Ectodermal cell (in vitro differentiated cells): Measurements from ENCODE around the gene LNPK.

Experiments
- H3K27ac ChIP-seq: 2 replicates; pipeline ENCODE4 v1.7.0; 2013; ENCODE audit warnings: mild to moderate bottlenecking, low read depth, low read length; ENCODE audit not compliant: insufficient read depth, poor library complexity, severe bottlenecking
- H3K27me3 ChIP-seq: 2 replicates; pipeline ENCODE4 v1.7.0; 2013; ENCODE audit warnings: mild to moderate bottlenecking, low read length; ENCODE audit not compliant: insufficient read depth, control insufficient read depth, poor library complexity, severe bottlenecking
- H3K36me3 ChIP-seq: one replicate; pipeline ENCODE4 v1.7.0; 2013; ENCODE audit warnings: low read length; ENCODE audit not compliant: control insufficient read depth, insufficient read depth
- H3K4me1 ChIP-seq: one replicate; pipeline ENCODE4 v1.7.0; 2013; ENCODE audit warnings: low read length; ENCODE audit not compliant: control insufficient read depth, insufficient read depth
- H3K4me3 ChIP-seq: 2 replicates; pipeline ENCODE4 v1.7.0; 2013; ENCODE audit warnings: low read depth, low read length, control low read depth; ENCODE audit not compliant: insufficient read depth
- H3K9me3 ChIP-seq: 2 replicates; pipeline ENCODE4 v1.7.0; 2013; ENCODE audit warnings: mild to moderate bottlenecking, low read length, moderate library complexity; ENCODE audit not compliant: control insufficient read depth
- WGBS, 2 experiments: methylation state at CpG; one replicate each; pipeline ENCODE4 v1.1.7; 2013; ENCODE audit warnings: missing lambda C conversion rate in 2 of 2; 5-methylcytosine and 5-hydroxymethylcytosine counted together

Gene LNPK

DNA sequence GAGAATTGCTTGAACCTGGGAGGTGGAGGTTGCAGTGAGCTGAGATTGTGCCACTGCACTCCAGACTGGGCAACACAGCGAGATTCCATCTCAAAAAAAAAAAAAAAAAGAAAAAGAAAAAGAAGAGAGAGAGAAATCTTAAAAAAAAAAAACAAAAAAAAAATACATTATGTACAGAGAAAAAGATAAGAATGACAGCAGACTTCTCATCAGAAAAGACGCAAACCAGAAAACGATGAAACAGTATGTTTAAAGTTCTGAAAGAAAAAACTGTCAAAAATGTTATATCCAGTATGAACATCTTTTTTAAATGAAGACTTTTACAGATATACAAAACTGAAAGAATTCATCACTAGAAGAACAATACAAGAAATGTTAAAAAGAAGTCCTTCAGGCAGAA is 60.4 kb downstream of the LNPK start:
- H3K4me3 ChIP-seq = no peak overlapping the region
- H3K36me3 ChIP-seq = no peaks in the 10 kb centered on the region
- no peaks in the 10 kb centered on the region for H3K9me3 ChIP-seq
- H3K27me3 ChIP-seq = no peaks in the 10 kb centered on the region
- 85% methylated on average over 2 of the region's 3 CpGs; no CpG with 5 or more reads in 1 of the 2 experiments for WGBS, 2 experiments
- H3K4me1 ChIP-seq = no peaks in the 10 kb centered on the region
- H3K27ac ChIP-seq = no peak overlapping the region

DNA sequence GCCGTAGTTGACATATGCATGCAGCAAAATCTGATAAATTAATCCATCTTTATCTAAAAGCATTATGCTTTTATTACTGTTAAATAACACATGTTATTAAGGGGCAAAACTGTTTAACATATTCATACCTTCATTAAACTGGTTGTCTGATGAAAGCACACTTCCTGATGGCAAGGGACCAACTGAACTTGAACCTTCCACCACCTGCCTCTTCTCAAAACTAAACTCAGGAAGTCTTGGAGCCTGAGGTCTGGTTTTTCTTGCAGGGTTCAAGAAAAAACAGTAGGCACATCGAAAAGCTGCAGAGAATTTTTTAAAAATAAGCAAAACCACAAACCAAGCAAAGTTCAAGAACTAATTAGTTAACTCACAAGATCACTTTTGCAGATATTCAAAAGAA is 64.9 kb downstream of the LNPK start:
- H3K9me3 ChIP-seq = no peaks in the 10 kb centered on the region
- no peaks in the 10 kb centered on the region for H3K27me3 ChIP-seq
- H3K36me3 ChIP-seq = peaks cover 4% of the 10 kb centered on the region
- H3K27ac ChIP-seq = no peak overlapping the region
- 92 to 94% methylated on average over 2 of the region's 2 CpGs for WGBS, 2 experiments
- no peak overlapping the region for H3K4me3 ChIP-seq
- no peaks in the 10 kb centered on the region for H3K4me1 ChIP-seq

DNA sequence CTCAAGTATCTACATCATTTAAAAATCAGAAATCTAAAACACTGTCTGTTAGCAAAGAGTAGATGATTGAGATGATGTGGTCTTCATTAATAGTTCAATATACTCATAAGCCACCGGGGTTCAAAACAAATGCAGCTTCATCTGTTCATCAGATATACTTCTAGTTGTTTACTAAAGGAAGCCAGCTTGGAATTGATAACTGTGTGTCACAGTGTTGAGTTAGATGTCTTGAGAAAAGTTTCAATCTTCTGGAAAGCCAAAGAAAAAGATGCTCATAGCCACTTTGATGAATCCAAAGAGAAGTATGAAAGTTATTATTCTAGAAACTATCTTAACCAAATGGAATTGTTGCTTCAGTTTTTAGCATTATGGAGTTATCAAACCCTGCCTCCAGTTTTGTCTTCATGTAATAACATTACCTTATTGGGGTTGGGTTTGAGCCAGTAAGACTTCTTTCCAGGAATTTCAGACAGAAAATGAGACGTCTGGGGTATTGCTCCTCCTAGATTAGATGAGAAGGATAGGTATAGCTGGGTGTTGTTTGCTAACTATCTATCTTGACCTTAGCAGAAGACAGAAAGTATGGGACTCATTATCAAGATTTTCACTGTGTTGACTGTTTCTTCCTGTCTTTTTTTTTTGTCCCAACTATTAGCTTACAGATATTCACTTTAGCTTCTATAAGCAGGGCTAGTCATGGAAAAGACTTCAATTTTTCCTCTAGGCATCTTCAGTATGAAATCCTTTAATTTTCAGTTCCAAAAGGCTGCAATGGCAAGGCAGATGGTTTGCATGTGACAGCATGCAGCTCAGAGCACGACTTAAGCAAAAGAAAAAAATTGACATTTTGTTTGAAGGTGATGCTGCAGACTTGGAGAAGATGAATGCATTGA is 66.5 kb downstream of the LNPK start:
- Histone ChIP-seq H3K27ac (no peak overlapping the region), H3K36me3 (peaks cover 4% of the 10 kb centered on the region), H3K27me3 (no peaks in the 10 kb centered on the region), H3K9me3 (no peaks in the 10 kb centered on the region), H3K4me1 (no peaks in the 10 kb centered on the region), H3K4me3 (no peak overlapping the region)
- WGBS, 2 experiments = 98 to 100% methylated on average over 2 to 3 of the region's 3 CpGs

DNA sequence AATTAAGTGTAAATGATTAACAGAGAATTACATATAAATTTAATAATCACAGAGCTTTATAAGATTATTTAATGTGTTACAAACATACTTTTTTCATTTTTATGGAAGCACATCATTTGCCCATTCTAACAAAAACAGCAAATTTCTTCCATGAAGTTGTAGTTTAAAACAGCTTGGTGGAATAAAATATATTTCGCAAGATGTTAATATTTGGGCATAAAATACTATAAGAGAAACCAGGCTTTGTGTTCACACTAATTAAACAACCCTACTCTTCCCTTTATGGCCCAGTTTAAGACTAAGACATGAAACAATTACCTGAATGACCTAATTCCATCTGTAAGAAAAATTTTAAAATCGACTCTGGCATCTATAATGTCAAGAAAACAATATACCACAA is 69.4 kb downstream of the LNPK start:
- H3K27ac ChIP-seq = no peak overlapping the region
- H3K4me3 ChIP-seq = no peak overlapping the region
- H3K27me3 ChIP-seq = no peaks in the 10 kb centered on the region
- H3K36me3 ChIP-seq = peaks cover 4% of the 10 kb centered on the region
- no peaks in the 10 kb centered on the region for H3K9me3 ChIP-seq
- WGBS, 2 experiments = 100% methylated on average over 1 of the region's 2 CpGs
- H3K4me1 ChIP-seq = no peaks in the 10 kb centered on the region

DNA sequence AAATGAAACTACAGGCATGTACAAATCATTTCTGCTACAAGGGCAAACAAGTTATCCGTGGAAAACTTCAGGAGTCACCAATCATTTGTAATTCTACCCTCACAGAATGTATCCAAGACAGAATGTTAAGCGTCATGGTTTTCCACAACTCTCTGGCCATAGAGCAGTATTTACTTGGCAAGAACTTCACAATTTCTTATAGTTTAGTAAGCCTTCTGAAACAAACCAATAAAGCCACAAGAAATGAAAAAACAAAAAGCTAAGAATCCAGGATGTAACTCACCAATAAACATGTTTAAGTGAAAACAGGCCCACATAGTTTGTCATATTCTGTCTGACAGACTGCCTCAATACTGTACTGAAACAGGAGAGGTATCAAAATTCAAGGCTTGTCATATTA is 70.3 kb downstream of the LNPK start:
- Histone ChIP-seq H3K27ac (no peak overlapping the region), H3K4me3 (no peak overlapping the region), H3K9me3 (no peaks in the 10 kb centered on the region), H3K36me3 (peaks cover 4% of the 10 kb centered on the region), H3K27me3 (no peaks in the 10 kb centered on the region), H3K4me1 (no peaks in the 10 kb centered on the region)
- WGBS, 2 experiments = 91 to 93% methylated on average over 2 of the region's 2 CpGs

DNA sequence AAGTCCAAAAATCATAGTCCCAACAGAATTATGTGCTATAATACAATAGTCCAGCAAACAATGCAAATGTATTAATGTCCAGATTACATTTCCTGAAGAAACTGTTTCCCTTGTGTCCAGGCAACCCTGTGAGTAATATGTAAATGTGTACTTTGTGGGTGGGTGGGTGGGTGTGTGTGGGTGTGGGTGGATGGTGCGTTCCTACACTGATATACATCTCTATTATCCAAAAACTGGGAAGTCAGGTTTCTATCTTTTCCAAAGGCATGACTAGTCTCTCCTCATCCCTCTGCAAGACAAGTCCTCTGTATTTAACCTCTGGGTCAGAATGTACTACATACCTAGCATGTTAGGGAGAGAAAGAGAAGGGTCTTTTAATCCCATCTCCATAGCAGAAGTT is 71.6 kb downstream of the LNPK start:
- WGBS, 2 experiments = no CpG with 5 or more reads among the region's 1 CpG
- Histone ChIP-seq H3K36me3 (peaks cover 4% of the 10 kb centered on the region), H3K27ac (no peak overlapping the region), H3K4me3 (no peak overlapping the region), H3K4me1 (no peaks in the 10 kb centered on the region), H3K9me3 (no peaks in the 10 kb centered on the region), H3K27me3 (no peaks in the 10 kb centered on the region)

DNA sequence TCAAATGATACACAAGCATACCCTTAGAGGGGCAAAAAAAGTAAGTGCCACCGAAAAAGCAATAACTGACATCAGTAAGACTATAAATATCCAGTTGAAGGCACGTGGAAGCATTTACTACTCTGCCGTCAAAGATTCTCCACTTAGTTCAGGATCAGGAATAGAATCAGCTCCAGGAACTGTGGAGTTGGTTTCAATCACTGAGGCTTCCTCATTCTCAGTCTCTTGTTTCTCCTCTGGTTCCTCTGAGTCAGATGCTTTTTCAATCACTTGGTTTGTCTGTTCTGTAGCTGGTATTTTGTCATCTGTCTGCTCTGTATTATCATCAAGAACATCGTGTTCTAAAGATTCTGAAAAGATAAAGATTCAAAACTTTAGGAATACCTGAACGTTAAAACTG is 72.2 kb downstream of the LNPK start:
- H3K4me1 ChIP-seq = no peaks in the 10 kb centered on the region
- no peaks in the 10 kb centered on the region for H3K9me3 ChIP-seq
- H3K4me3 ChIP-seq = no peak overlapping the region
- 88 to 95% methylated on average over 5 of the region's 5 CpGs for WGBS, 2 experiments
- H3K36me3 ChIP-seq = peaks cover 4% of the 10 kb centered on the region
- H3K27ac ChIP-seq = no peak overlapping the region
- H3K27me3 ChIP-seq = no peaks in the 10 kb centered on the region

DNA sequence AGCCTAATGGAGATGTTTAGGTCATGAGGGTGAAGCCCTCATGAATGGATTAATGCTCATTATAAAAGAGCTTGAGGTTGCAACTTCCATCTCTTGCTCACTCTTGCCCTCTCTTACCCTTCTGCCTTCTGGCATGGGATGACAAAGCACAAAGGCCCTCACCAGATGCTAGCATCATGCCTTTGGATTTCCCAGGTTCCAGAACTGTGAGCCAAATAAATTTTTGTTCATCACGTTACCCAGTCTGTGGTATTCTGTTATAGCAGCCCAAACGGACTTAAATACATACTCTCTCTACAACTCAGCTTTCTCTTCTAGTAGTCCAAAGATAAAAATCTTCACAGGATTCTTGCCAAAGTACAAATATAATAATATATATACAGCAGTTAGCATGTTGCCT is 75.8 kb downstream of the LNPK start:
- Histone ChIP-seq H3K36me3 (no peaks in the 10 kb centered on the region), H3K4me3 (no peak overlapping the region), H3K27ac (no peak overlapping the region), H3K9me3 (no peaks in the 10 kb centered on the region), H3K27me3 (no peaks in the 10 kb centered on the region), H3K4me1 (no peaks in the 10 kb centered on the region)
- 95 to 98% methylated on average over 2 of the region's 2 CpGs for WGBS, 2 experiments

DNA sequence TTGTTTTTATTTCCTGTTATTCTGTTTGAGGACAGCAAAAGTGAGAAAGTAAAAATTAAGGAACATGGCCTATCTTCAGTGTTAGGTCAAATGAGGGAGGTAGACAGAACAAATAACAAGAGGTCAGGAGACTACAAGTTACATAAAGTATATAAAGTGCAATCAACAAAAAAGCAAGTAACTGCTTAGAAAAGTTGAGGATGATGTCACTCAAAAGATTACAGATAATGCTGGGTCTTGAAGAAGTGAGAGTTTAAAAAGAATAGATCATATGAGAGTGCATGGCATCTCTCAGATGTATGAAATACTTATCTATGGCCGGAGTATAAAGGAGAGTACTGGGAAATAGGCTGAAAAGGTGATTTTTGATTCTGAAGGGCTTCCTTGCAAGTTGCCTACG is 79.9 kb downstream of the LNPK start:
- 90 to 97% methylated on average over 2 of the region's 2 CpGs for WGBS, 2 experiments
- no peak overlapping the region for H3K27ac ChIP-seq
- H3K9me3 ChIP-seq = no peaks in the 10 kb centered on the region
- no peak overlapping the region for H3K4me3 ChIP-seq
- H3K4me1 ChIP-seq = no peaks in the 10 kb centered on the region
- no peaks in the 10 kb centered on the region for H3K36me3 ChIP-seq
- H3K27me3 ChIP-seq = no peaks in the 10 kb centered on the region

DNA sequence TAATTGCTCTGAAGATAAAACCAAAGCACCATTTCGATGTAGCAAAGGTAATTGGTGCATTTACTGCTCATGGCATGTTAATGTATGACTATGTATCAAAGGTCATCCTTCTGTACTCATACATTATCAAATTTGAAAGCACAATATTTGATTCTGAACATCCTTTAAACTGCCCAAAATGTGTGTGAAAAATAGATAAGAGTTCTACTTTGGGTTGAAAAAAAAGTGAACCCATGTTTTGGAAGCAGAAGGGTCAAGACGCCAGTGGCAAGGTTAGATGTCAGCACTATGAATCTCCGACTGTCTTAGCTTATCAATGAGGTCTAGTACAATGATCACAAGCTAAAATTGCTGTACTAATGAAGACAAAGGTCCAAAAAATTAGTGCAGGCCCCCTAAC is 83.1 kb downstream of the LNPK start:
- Histone ChIP-seq H3K4me3 (no peak overlapping the region), H3K4me1 (no peaks in the 10 kb centered on the region), H3K27me3 (no peaks in the 10 kb centered on the region), H3K9me3 (no peaks in the 10 kb centered on the region), H3K27ac (no peak overlapping the region), H3K36me3 (no peaks in the 10 kb centered on the region)
- 79 to 81% methylated on average over 2 to 3 of the region's 3 CpGs for WGBS, 2 experiments
